HFF-Myc (cell line): ENCODE results near the gene MICAL2.

ENCODE experiments used
- DNase-seq: peaks from one replicate; pipeline ENCODE4 v3.0.0-alpha.2; 2011; ENCODE audit warnings: low read depth; ENCODE audit errors: extremely low read depth
- H3K4me3 ChIP-seq: replicated peaks from 2 replicates; pipeline ENCODE4 v1.5.1; 2011; ENCODE audit warnings: low read depth, mild to moderate bottlenecking, control low read depth, low read length
- TF ChIP-seq, protein P1 (sequence below): IDR thresholded peaks from 2 replicates; pipeline ENCODE4 v1.5.1; 2012; ENCODE audit warnings: mild to moderate bottlenecking, low read depth, low read length, control low read depth; ENCODE audit errors: missing control alignments

The MICAL2 gene

DNA sequence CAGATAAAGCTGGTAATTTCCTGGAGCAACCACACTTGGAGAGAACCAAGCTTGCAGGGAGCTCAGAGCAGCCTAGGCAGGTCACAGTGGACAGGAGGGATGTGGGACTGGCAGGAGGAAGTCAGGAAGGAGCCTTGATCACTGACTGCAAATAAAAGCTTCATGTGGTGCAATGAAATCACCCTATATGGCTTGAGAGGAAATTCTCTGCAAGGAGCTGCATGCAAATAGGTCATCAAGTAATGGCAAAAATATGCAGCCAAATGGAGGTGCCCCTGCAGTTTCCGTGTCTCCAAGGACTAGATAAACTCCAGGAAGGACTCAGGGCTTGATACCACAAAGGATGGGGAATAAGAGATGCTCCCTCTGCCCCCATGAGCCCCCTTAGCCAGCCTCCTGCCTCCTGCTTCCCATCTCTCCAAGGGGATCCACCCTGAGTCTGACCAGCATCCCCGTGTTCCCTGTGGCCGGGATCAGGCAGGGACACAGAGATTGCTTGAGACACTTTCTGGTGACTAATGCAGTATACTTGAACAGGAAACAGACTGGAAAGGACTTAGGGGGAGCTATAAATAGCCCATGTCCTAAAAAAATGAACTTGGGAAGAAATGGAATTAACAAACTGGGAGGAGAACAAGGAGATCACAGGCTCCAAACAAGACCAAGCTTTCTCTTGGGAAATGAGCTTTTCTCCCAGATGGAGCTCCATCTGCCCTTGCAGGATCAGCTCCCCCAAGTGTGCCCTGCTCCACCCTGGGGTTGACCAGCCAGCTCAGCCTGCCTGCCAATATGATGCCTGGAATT is 23.9 kb upstream of the MICAL2 start:
- TF ChIP-seq, protein P1, sequence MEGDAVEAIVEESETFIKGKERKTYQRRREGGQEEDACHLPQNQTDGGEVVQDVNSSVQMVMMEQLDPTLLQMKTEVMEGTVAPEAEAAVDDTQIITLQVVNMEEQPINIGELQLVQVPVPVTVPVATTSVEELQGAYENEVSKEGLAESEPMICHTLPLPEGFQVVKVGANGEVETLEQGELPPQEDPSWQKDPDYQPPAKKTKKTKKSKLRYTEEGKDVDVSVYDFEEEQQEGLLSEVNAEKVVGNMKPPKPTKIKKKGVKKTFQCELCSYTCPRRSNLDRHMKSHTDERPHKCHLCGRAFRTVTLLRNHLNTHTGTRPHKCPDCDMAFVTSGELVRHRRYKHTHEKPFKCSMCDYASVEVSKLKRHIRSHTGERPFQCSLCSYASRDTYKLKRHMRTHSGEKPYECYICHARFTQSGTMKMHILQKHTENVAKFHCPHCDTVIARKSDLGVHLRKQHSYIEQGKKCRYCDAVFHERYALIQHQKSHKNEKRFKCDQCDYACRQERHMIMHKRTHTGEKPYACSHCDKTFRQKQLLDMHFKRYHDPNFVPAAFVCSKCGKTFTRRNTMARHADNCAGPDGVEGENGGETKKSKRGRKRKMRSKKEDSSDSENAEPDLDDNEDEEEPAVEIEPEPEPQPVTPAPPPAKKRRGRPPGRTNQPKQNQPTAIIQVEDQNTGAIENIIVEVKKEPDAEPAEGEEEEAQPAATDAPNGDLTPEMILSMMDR, result no peak
- peak; percentile 92 for DNase-seq
- peak overlapping the region; percentile 30 for H3K4me3 ChIP-seq

DNA sequence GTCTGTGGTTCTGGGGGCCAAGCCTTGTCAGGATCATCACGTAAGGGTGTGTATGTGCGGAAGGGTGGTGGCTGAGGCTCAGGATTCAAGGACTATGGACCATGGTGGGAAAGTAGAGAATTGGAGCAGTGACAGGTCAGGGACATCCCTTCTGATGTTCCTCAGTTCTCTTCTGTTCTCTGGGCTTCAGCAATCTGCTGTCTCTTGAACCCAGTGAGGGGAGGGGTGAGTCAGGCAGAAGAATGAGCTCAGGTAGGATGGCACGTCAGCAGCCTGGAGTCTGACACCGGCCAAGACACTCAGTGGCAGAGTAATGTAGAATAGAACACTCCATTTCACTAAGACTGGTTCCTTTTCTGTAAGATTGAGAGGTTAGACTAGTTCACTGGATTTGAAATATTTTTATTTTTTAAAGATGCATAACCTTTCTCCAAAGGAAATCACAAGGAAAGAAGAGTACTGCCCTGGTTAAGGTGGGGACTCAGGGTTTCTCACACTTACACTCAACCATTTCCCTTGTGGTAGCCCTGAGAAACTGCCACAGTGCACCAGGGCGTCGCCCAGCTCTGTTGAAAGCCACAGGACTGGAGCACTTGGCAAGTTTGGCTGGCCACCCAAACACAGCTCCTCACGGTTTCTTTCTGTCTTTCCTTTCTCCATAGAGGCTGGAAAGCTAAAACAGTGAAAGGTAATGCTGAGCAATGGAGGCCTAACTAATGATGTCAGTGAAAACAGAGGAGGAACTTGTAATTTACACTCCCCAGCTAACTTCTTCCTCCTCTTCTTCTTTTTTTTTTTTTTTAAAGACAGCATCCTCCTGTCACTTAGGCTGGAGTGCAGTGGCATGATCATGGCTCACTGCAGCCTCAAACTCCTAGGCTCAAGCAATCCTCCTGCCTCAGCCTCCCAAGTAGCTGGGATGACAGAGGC is 23.1 kb upstream of the MICAL2 start:
- H3K4me3 ChIP-seq, result peak overlapping the region; percentile 30
- TF ChIP-seq, protein P1, result peak; percentile 7
- no peak for DNase-seq

DNA sequence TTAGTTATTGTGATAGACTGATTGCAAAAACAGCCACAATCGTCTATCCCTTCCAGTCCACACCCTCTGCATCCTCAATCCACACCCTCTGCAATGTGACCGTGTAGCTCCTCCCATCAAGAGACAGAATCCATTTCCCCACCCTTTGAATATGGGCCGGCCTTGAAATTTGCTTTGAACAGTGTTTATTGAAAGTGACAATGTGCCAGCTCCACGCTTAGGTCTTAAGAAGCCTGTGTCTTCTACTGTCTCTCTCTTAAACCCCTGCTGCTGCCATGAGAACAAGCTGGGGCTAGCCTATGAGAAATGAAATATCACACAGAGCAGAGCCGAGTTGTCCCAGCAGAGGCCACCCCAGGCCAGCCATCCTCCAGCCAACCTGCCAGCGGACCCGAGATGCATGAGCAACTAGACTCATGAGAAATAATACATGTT is 22.3 kb upstream of the MICAL2 start:
- peak; percentile 59 for DNase-seq
- no peak overlapping the region for H3K4me3 ChIP-seq
- TF ChIP-seq, protein P1, result peak; percentile 33

DNA sequence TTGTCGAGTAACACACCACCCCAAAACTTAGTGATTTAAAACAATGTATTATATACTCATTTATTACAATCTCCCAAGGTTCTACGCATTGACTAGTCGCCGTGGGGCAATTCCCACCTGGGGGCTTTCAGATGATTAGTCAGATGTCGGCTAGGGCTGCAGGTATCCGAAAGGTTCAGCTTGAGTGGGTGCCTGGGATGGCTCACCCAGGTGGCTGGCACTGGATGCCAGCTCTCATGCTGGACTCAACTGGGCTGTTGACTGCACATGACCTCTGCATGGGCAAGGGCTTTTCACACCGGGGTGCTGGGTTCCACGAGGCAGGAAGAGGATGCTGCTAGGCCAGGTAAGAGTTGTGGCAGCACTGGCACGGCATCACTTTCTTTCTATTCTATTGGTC is 21.9 kb upstream of the MICAL2 start:
- TF ChIP-seq, protein P1, result no peak

DNA sequence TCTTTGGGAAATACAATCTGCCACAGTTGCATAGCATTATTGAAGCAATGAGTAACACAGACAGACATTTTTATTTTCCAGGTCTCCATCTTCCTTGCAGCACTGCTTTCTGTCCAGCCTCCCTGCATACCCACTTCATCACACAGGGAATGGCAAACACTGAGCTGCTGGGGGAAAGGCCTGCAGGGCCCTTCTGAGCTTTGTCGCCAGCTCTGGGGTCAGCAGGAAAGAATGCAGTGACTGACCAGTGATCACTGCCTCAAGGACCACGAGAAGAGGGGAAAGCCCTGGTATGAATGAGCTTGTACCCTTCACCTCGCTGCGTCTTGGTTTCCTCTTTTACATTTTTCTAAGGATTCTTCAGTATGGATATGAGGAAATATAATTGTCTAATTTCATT is 21.3 kb upstream of the MICAL2 start:
- TF ChIP-seq, protein P1, result no peak
- no peak for DNase-seq
- H3K4me3 ChIP-seq, result no peak overlapping the region

More for the DNA sequence above, 21.9 kb upstream of the MICAL2 start:
- H3K4me3 ChIP-seq, result no peak overlapping the region
- no peak for DNase-seq

DNA sequence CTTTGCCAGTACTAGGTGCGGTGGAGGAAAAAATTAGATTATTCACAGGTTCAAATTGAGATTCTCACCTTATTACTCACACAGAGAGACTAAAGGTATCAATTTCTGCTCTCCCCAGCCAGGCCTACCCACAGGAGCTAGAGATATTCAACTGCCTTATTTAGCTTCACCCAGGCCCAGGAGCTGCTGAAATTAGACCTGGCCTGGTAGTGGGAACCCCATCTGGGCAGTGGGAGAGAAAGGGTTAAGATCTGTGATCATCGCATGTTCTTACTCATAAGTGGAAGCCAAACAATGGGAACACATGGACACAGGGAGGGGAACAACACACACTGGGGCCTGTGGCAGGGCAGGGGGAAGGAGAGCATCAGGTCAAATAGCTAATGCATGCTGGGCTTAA is 20.9 kb upstream of the MICAL2 start:
- no peak overlapping the region for H3K4me3 ChIP-seq
- TF ChIP-seq, protein P1, result no peak

More for the DNA sequence above, 20.9 kb upstream of the MICAL2 start:
- DNase-seq, result no peak
